ENCODE data around the gene ZSWIM7. TPM values are rescaled to one million over a fixed set of nuclear protein-coding genes. Genes with fewer than 3 reads are reported as not detected.

The ZSWIM7 gene
- total RNA-seq, 3 donors from 2014 or later (not counting 1 experiment from before 2014, with no cell fraction given) = 14.6 to 19.0 (median 16.3) TPM

DNA sequence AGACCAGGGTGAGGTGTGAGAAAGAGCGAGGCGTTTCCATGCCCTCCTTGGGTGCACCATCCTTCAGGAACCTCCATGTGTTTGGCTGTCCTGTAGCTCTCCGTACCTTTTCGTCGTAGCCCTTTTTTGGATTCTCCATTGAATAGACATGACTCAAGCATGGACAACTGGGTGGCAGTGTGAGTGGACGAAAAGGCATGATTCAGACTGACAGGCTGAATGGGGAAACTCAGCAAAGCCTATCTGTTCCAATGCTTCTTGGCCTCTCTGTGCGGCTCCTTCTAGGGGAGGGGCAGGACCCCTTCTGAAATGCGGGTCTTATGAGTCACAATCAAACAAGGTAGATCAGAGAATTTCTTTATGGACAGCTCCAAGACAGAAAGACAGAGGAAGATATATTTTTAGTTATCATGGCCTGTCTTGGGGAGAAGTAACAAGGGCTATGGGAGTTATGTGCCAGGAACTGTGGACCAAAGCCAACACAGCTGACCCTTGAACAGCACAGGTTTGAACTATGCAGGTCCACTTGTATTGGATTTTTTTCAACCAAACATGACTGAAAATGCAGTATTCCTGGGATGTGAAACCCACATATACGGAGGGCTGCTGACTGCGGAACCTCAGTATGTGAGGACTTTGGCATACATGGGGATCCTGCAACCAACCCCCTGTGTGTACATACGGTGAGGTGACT is 31.7 kb downstream of the ZSWIM7 start:
- no peak overlapping the region for H3K4me3 Mint-ChIP-seq
- intact Hi-C loops (cut with micrococcal nuclease) = no loop called here
- H3K27ac Mint-ChIP-seq = no peak overlapping the region

DNA sequence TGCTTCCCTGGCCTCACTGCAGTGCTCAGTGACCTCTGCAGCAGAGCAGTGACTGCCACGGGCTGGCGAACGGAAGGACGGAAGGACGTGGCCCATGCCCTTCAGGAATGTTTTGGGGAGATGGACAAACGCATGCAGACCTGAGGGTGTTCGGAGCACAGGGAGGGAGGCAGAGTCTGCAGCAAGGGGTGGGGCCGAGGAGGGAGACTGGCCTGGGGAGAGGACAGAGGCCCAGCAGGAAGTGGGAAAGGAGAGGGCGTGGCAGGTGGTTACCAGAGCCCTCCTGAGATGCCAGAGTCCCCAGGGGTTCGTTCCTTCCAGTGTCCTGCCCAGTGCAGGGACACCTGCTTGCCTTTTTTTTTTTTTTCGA is 32.6 kb downstream of the ZSWIM7 start:
- no peak for ATAC-seq

More for the DNA sequence above, 31.7 kb downstream of the ZSWIM7 start:
- peaks cover 10% of the 10 kb centered on the region in 2 donors for H3K4me1 Mint-ChIP-seq
- DNase-seq (no peak), ATAC-seq (no peak)
- H3K36me3 Mint-ChIP-seq = no peaks in the 10 kb centered on the region
- 92% methylated on average over 11 of the region's 11 CpGs for WGBS (ENCODE audit: insufficient coverage)
- H3K27me3 ChIP-seq (ENCODE audit: control insufficient read depth, insufficient read depth, low read length) = no peaks in the 10 kb centered on the region
- TF ChIP-seq, protein P1, sequence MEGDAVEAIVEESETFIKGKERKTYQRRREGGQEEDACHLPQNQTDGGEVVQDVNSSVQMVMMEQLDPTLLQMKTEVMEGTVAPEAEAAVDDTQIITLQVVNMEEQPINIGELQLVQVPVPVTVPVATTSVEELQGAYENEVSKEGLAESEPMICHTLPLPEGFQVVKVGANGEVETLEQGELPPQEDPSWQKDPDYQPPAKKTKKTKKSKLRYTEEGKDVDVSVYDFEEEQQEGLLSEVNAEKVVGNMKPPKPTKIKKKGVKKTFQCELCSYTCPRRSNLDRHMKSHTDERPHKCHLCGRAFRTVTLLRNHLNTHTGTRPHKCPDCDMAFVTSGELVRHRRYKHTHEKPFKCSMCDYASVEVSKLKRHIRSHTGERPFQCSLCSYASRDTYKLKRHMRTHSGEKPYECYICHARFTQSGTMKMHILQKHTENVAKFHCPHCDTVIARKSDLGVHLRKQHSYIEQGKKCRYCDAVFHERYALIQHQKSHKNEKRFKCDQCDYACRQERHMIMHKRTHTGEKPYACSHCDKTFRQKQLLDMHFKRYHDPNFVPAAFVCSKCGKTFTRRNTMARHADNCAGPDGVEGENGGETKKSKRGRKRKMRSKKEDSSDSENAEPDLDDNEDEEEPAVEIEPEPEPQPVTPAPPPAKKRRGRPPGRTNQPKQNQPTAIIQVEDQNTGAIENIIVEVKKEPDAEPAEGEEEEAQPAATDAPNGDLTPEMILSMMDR (IDR thresholded peaks at IDR 0.05) = no peak
- H3K4me1 ChIP-seq (ENCODE audit: control insufficient read depth, insufficient read depth, low read length) = peaks cover 15% of the 10 kb centered on the region
- no peak overlapping the region for H3K27ac ChIP-seq (ENCODE audit: low read length)
- no peaks in the 10 kb centered on the region for H3K9me3 Mint-ChIP-seq
- no peak overlapping the region for H3K4me3 ChIP-seq (ENCODE audit: low read length)
- no peaks in the 10 kb centered on the region for H3K36me3 ChIP-seq (ENCODE audit: control insufficient read depth, insufficient read depth, low read length)
- no peaks in the 10 kb centered on the region for H3K9me3 ChIP-seq (ENCODE audit: control insufficient read depth, insufficient read depth, low read length)
- peaks cover 8 to 9% of the 10 kb centered on the region in 2 donors for H3K27me3 Mint-ChIP-seq (ENCODE audit: low read depth in 2 of 2)

DNA sequence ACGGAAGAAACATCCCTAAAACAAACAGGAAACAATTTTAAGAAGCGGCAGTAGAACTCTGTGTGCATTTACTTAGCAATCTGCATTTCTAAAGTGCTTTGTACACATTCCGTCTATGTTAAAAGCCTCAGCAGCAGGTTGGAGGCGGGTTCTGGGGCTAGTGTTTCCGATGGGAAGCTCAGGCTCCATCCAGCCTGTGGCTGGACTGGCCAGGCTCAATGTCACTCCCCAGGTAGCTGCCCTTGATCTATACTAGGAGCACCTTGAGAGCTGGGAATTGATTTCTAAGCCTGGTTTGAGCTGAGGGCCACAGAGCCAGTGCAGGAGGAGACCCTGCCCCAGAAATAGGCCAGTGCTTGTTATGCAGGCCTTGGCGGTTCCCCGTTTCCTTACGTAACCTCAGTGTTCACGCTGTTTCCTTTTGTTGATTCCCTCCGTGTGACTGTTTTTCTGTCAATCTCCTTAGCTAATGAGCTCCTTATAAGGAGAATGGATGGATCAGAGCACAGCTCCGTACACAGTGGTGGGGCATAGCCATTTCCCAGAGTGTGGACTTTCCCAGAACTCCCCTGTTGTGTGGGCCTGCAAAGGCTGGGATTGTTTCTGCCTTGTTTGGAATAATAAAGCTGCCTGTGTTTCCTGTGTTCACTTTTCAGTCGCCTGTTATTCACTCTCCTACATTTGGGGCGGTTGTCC is 33.2 kb downstream of the ZSWIM7 start:
- no peak for ATAC-seq
- Mint-ChIP-seq H3K4me1 (peaks cover 10% of the 10 kb centered on the region in 2 donors), H3K27ac (peak overlapping the region in 1 of 2 donors; percentile 45), H3K9me3 (no peaks in the 10 kb centered on the region), H3K4me3 (no peak overlapping the region), H3K27me3 (ENCODE audit: low read depth in 2 of 2) (peaks cover 8 to 9% of the 10 kb centered on the region in 2 donors), H3K36me3 (no peaks in the 10 kb centered on the region)
- no peak overlapping the region for H3K27ac ChIP-seq (ENCODE audit: low read length)
- H3K4me1 ChIP-seq (ENCODE audit: control insufficient read depth, insufficient read depth, low read length) = peaks cover 15% of the 10 kb centered on the region
- DNase-seq = no peak
- no peaks in the 10 kb centered on the region for H3K27me3 ChIP-seq (ENCODE audit: control insufficient read depth, insufficient read depth, low read length)
- intact Hi-C loops (cut with micrococcal nuclease) = no loop called here
- H3K9me3 ChIP-seq (ENCODE audit: control insufficient read depth, insufficient read depth, low read length) = no peaks in the 10 kb centered on the region
- H3K36me3 ChIP-seq (ENCODE audit: control insufficient read depth, insufficient read depth, low read length) = no peaks in the 10 kb centered on the region
- TF ChIP-seq, protein P1 (IDR thresholded peaks at IDR 0.05) = no peak
- no peak overlapping the region for H3K4me3 ChIP-seq (ENCODE audit: low read length)
- 38% methylated on average over 13 of the region's 13 CpGs for WGBS (ENCODE audit: insufficient coverage)

More for the DNA sequence above, 32.6 kb downstream of the ZSWIM7 start:
- Histone ChIP-seq H3K36me3 (ENCODE audit: control insufficient read depth, insufficient read depth, low read length) (no peaks in the 10 kb centered on the region), H3K4me3 (ENCODE audit: low read length) (no peak overlapping the region), H3K4me1 (ENCODE audit: control insufficient read depth, insufficient read depth, low read length) (peaks cover 15% of the 10 kb centered on the region), H3K27me3 (ENCODE audit: control insufficient read depth, insufficient read depth, low read length) (no peaks in the 10 kb centered on the region), H3K9me3 (ENCODE audit: control insufficient read depth, insufficient read depth, low read length) (no peaks in the 10 kb centered on the region), H3K27ac (ENCODE audit: low read length) (no peak overlapping the region)
- H3K4me3 Mint-ChIP-seq = no peak overlapping the region
- DNase-seq = no peak
- H3K27ac Mint-ChIP-seq = peak overlapping the region in 1 of 2 donors; percentile 45
- peaks cover 8 to 9% of the 10 kb centered on the region in 2 donors for H3K27me3 Mint-ChIP-seq (ENCODE audit: low read depth in 2 of 2)
- intact Hi-C loops (cut with micrococcal nuclease) = no loop called here
- TF ChIP-seq, protein P1 (IDR thresholded peaks at IDR 0.05) = no peak
- H3K36me3 Mint-ChIP-seq = no peaks in the 10 kb centered on the region
- 53% methylated on average over 11 of the region's 11 CpGs for WGBS (ENCODE audit: insufficient coverage)
- peaks cover 10% of the 10 kb centered on the region in 2 donors for H3K4me1 Mint-ChIP-seq
- no peaks in the 10 kb centered on the region for H3K9me3 Mint-ChIP-seq
